Pancreas (tissue), 10 donors: ENCODE results near the gene LIPT1. TPM values are rescaled to one million over a fixed set of nuclear protein-coding genes. Genes with fewer than 3 reads are reported as not detected.

Source experiments
- ATAC-seq, 4 donors: fragments of 200-7000 bp; cut with Tn5 transposase; one replicate each; pipeline versions ENCODE4 v1.8.0 to v1.9.1; 2020; ENCODE audit warnings: mild to moderate bottlenecking in 4 of 4, moderate library complexity in 4 of 4
- DNase-seq, 6 donors: peaks; one replicate each; pipeline ENCODE4 v3.0.0-alpha.2; 2020
- FAIRE-seq: peaks from 2 replicates; lab custom pipeline; 2012; peaks lifted over from hg19 to GRCh38; lab: Jason Lieb, UNC
- H3K27ac ChIP-seq, 4 donors: fragments of 200-600 bp; sonication (generic); 1 replicate in 3 of 4; 2 replicates in 1 of 4; pipeline versions ENCODE4 v1.5.0 to v1.8.0; 2020
- H3K27me3 ChIP-seq, 4 donors: fragments of 200-600 bp; one replicate each; pipeline ENCODE4 v1.8.0; 2021
- H3K36me3 ChIP-seq, 3 donors: fragments of 200-600 bp; sonication (generic) in 1 of 3; one replicate each; pipeline versions ENCODE4 v1.5.0 to v1.8.0; 2020 to 2021
- H3K4me1 ChIP-seq, 3 donors: fragments of 200-600 bp; one replicate each; pipeline ENCODE4 v1.8.0; 2021
- H3K4me3 ChIP-seq, 4 donors: fragments of 200-600 bp; sonication (generic) in 2 of 4; one replicate each; pipeline versions ENCODE4 v1.5.0 to v1.8.0; 2020 to 2021
- H3K9me3 ChIP-seq, 4 donors: fragments of 200-600 bp; one replicate each; pipeline ENCODE4 v1.8.0; 2021
- WGBS, 2 donors: extraction: QIAGEN DNeasy Blood & Tissue Kit; methylation state at CpG; one replicate each; pipeline ENCODE4 v1.1.7; 2013; 5-methylcytosine and 5-hydroxymethylcytosine counted together
- intact Hi-C, 3 donors: fragments of 100-400 bp; cut with DNase I; formaldehyde crosslinking; loops; one replicate each; pipeline versions ENCODE4 v1.11.1 to v1.14.2; 2022
- polyA plus RNA-seq, 2 donors: library from polyadenylated mRNA; stranded (reverse); fragments of 200-250 nt; gene quantifications; one replicate each; pipeline ENCODE4 v1.2.3, GENCODE V29; 2013
- total RNA-seq, 6 donors: library from RNA; stranded (reverse); fragmentation: NEBNext Ultra II Directional in 4 of 6; extraction: Animal tissue kit (Norgen Biotek cat#: 25700) in 4 of 6; gene quantifications; one replicate each; pipeline versions ENCODE4 v1.2.1 to v1.2.4, GENCODE V29; 2021 to 2023
- TF ChIP-seq, protein P1 (sequence below), 4 donors: fragments of 200-600 bp; sonication (generic) in 3 of 4; IDR thresholded peaks; one replicate each; pipeline versions ENCODE4 v1.5.0 to v1.8.0; 2021; ENCODE audit warnings: antibody characterized with exemption in 4 of 4
- donor health status: healthy with polysubstance abuse.
- donor health status: DM: no; HTN: no; CAD: no; lungs with moderate emphysema.
- donor health status: DM: no; HTN: no; CAD: no.
- donor health status: control.
- donor health status: control.
- donor health status: Bipolar disorder and iron deficiency.
- donor health status: DM: yes; HTN: yes; CAD: no.
- donor health status: DM: no; HTN: no; CAD: no.
- donor health status: DM: no; HTN: no; CAD: no.
- donor health status: DM: yes; HTN: yes; CAD: no.

Gene LIPT1
- total and polyA plus RNA-seq, 8 donors, result 3.1 to 10.5 (median 4.1) TPM

DNA sequence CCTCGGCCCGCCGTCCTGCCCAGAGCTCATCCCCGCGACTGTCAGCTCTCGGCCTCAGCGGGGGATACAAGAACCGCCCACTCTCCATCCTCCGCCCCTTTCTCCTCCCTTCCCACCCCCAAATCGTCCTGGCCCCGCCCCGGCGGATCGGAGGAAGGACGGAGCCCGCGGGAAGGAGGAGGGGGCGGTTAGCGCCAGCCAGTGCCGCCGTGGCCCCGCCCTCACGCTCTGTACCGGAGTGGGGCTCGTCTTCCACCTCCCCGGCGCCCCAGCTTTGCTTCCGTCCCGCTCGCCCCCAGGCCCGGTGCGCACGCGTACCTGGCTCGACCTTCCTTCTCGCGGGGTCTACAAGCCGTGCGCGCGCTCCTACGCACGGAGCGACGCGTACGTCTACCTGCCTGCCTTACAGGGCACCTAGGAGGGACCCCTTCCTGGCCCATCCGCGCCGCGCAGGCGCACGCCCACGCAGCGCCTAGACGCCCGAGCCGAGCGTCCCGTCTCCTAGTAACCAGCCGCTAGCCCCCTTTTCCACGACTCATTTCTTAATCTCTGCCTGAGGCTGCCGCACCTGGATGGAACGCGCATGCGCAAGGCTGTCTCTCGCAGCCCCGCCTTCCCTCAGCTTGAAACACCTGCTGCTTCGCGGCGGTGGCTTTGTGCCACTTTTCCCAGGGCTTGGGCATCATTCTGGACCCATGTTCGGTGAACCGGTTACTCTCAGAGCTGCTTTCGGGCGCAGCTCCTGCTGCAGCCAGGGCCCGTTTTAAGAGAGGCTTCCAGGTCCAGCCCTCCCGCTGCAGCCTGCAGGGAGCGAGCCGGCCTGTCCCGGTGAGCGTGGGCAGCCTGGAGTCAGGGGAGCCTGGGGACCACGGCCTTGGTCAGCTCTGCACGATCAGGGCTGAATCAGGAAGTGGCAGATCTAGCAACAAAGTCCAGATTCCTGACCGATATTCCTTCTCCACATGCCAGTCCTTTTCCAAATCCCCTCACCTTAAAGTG, 13.4 kb upstream of the LIPT1 start, which contains the start of gene C2orf15:
TSS of gene C2orf15 (plus strand) at position 598 of the 999 bp plus-strand sequence. CDS start 8,852 bp downstream, outside the sequence.
- Histone ChIP-seq H3K4me1 (peaks cover 0 to 15% (median 6%) of the 10 kb centered on the region in 3 donors), H3K27ac (peak within 1 kb of the TSS; percentile 83 to 94 (median 88)), H3K27me3 (no peaks in the 10 kb centered on the region), H3K9me3 (no peaks in the 10 kb centered on the region), H3K4me3 (peak within 1 kb of the TSS; percentile 68 to 96 (median 84)), H3K36me3 (no peaks in the 10 kb centered on the region)
- intact Hi-C loops, result no loop called here
- TF ChIP-seq, protein P1, sequence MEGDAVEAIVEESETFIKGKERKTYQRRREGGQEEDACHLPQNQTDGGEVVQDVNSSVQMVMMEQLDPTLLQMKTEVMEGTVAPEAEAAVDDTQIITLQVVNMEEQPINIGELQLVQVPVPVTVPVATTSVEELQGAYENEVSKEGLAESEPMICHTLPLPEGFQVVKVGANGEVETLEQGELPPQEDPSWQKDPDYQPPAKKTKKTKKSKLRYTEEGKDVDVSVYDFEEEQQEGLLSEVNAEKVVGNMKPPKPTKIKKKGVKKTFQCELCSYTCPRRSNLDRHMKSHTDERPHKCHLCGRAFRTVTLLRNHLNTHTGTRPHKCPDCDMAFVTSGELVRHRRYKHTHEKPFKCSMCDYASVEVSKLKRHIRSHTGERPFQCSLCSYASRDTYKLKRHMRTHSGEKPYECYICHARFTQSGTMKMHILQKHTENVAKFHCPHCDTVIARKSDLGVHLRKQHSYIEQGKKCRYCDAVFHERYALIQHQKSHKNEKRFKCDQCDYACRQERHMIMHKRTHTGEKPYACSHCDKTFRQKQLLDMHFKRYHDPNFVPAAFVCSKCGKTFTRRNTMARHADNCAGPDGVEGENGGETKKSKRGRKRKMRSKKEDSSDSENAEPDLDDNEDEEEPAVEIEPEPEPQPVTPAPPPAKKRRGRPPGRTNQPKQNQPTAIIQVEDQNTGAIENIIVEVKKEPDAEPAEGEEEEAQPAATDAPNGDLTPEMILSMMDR (IDR thresholded peaks at IDR 0.05), result no peak
- ATAC-seq (peak; percentile 93 to 97 (median 94)), FAIRE-seq (no peak), DNase-seq (peak; percentile 94 to 98 (median 97))
- 0 to 1% methylated on average over 68 to 84 of the region's 84 CpGs for WGBS, 2 donors

DNA sequence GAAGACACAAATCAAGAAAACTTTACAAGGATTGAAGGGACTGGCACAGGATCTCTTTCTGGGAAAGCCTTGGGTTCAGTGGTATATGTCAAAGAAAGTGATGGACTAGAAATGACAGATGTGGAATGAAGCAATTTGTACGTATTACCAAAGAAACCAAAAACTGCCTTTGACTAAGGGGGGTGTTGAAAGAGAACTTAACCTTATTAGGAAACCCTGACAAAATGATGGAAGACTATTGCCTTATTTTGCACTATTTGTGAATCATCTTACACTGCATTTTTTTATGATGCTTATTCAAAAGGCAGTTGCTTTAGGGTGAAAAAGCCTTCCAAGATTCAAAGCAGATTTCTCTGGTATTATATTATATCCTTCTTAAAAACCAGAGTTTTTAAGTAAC, 4.1 kb upstream of the LIPT1 start:
- Histone ChIP-seq H3K4me1 (peaks cover 0 to 5% (median under 1%) of the 10 kb centered on the region in 3 donors), H3K4me3 (no peak overlapping the region), H3K36me3 (no peaks in the 10 kb centered on the region), H3K27me3 (no peaks in the 10 kb centered on the region), H3K27ac (no peak overlapping the region), H3K9me3 (no peaks in the 10 kb centered on the region)
- TF ChIP-seq, protein P1 (IDR thresholded peaks at IDR 0.05), result no peak
- intact Hi-C loops, result no loop called here
- DNase-seq, result no peak
- ATAC-seq, result no peak
- 92 to 93% methylated on average over 1 of the region's 1 CpG for WGBS, 2 donors
- FAIRE-seq, result no peak

DNA sequence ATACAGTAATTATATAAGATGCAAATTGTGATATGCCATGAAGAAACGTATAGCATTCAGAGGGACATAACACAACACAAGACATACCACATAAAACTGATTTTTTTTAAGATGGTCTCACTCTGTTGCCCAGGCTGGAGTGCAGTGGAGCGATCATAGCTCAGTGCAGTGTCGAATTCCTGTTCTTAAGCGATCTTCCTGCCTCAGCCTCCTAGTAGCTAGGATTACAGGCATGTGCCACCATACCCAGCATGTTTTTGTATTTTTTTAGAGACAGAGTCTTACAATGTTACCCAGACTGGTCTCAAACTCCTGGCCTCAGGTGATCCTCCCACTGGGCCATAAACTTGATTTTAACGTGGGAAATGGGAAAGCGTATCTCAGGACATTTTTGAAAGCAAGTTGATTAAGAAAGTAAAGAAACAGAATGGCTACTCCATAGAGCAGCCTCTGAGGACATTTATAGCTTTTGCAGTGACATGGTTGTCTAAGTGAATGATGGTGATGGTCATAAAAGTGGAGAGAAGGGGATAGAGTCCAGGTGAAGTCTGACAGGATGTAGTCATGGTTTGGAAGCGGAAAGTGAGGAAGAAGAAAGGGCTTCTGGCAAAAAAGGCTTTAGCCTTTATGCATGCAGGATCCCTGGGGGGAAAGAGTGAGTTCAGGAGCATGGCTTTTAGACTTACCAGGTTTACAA, 2.4 kb upstream of the LIPT1 start:
- H3K27ac ChIP-seq, result no peak overlapping the region
- no peaks in the 10 kb centered on the region for H3K9me3 ChIP-seq
- no peak overlapping the region for H3K4me3 ChIP-seq
- WGBS, 2 donors, result 91 to 93% methylated on average over 7 of the region's 7 CpGs
- FAIRE-seq (no peak), DNase-seq (no peak), ATAC-seq (no peak)
- intact Hi-C loops, result no loop called here
- H3K27me3 ChIP-seq, result no peaks in the 10 kb centered on the region
- no peaks in the 10 kb centered on the region for H3K36me3 ChIP-seq
- TF ChIP-seq, protein P1 (IDR thresholded peaks at IDR 0.05), result no peak
- peaks cover 0 to 5% (median 4%) of the 10 kb centered on the region in 3 donors for H3K4me1 ChIP-seq

DNA sequence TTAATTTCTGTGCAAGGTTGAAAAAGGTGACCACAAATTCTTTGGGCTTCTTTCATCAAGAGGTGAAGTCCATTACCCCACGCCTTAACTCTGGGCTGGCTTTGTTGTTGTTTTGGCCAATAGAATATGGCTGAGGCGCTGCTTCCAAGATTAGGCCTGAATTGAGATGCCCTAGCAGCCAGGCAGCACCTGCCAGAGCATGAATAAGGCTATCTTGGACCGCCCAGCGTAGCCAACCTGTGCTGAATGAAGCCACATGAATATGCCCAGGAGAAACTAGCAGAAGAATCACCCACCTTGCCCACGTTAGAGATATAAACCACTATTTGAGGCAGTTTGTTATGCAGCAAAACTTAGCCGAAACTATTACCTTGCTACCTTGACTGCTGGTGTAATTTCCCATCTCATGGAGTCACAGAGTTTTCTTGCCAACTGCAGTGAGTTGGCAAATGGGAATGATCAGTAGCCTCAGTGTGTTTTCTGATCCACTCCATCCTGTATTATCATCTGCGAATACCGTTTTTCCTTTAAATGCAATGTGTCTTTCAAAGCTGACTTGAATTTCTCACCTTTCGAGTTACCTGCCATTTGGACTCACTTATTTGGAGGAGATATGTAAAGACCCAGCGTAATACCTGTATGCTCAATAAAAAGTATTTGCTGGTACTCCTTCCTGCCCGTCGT, 704 bp upstream of the LIPT1 start:
- FAIRE-seq, result no peak
- Histone ChIP-seq H3K36me3 (no peaks in the 10 kb centered on the region), H3K9me3 (no peaks in the 10 kb centered on the region), H3K4me1 (peaks cover 0 to 5% (median 4%) of the 10 kb centered on the region in 3 donors), H3K27me3 (no peaks in the 10 kb centered on the region), H3K27ac (peak overlapping the region; percentile 74 to 96 (median 88)), H3K4me3 (peak overlapping the region; percentile 49 to 61 (median 59))
- WGBS, 2 donors, result 23 to 24% methylated on average over 12 of the region's 12 CpGs
- TF ChIP-seq, protein P1 (IDR thresholded peaks at IDR 0.05), result no peak
- no peak for DNase-seq
- intact Hi-C loops, result no loop called here
- ATAC-seq, result peak; percentile 7 to 19 (median 15)
